CD4-positive, alpha-beta T cell treated with Interleukin-17A for 4 hours (primary cell): ENCODE results near the gene GALNT9.
"Not testable (repeated sequence)": the region's sequence is repeated elsewhere in the genome, so short reads cannot be mapped to it uniquely, and the experiment has no call there.

ENCODE experiments used
- DNase-seq: peaks from one replicate; pipeline ENCODE4 v3.0.0-alpha.2; 2020; ENCODE audit warnings: mixed read lengths

The GALNT9 gene

DNA sequence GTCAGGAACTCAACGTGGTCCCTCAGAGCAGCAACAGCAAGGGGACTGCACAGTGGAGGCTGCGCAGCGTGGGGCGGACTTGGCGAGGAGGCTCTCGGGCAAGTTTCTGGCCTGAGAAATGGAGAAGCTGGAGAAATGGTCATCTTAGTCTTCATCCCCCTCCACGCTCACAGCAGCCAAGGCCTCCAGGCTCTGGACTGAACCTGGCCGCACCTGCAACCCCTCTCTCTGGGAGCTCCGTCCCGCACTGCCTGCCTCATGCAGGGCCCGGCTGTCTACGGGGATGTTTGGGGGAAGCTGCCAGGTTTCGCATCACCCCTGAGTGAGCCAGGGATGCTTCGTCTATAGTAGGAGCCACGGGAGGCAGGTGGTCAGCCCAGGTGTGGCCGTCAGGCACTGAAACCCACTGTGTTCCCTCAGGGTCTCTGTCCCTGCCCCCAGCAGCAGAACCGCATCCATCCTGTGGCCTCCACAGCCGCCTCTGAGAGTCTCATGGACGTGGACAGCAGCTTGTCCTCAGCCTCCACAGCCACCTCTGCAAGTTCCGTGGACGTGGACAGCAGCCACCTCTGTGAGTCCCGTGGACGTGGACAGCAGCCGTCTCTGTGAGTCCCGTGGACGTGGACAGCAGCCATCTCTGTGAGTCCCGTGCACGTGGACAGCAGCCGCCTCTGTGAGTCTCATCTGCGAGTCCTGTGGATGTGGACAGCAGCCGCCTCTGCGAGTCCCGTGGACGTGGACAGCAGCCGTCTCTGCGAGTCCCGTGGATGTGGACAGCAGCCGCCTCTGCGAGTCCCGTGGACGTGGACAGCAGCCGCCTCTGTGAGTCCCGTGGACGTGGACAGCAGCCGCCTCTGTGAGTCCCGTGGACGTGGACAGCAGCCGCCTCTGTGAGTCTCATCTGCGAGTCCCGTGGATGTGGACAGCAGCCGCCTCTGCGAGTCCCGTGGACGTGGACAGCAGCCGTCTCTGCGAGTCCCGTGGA, 29.1 kb upstream of the GALNT9 start:
- DNase-seq = not testable (repeated sequence)

DNA sequence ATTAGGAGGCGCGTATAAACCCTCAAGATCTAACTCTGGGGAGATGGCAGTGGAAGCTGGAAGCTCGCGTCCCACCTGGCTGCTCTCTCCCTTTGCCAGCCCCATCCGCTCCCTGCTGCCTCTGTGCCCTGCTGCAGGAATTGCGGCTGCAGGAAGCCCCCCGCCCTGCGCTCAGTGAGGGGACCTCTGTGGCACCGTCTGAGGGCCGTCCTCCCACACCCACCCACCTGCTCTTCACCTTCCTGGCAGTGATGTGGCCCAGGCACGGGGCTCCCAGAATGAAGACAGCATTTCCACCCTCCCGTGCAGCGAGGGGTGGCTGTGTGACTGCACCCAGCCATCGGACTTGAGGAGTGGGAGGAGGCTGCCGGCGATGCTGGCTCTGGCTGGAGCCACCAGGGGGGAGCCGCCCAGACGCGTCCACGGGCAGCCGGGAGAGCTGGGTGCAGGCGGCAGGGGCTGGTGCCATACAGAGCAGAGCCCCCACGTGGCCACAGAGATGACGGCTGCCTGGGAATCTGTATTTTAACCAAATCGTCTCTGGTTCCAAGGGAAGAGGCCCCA, 28.3 kb upstream of the GALNT9 start:
- no peak for DNase-seq

DNA sequence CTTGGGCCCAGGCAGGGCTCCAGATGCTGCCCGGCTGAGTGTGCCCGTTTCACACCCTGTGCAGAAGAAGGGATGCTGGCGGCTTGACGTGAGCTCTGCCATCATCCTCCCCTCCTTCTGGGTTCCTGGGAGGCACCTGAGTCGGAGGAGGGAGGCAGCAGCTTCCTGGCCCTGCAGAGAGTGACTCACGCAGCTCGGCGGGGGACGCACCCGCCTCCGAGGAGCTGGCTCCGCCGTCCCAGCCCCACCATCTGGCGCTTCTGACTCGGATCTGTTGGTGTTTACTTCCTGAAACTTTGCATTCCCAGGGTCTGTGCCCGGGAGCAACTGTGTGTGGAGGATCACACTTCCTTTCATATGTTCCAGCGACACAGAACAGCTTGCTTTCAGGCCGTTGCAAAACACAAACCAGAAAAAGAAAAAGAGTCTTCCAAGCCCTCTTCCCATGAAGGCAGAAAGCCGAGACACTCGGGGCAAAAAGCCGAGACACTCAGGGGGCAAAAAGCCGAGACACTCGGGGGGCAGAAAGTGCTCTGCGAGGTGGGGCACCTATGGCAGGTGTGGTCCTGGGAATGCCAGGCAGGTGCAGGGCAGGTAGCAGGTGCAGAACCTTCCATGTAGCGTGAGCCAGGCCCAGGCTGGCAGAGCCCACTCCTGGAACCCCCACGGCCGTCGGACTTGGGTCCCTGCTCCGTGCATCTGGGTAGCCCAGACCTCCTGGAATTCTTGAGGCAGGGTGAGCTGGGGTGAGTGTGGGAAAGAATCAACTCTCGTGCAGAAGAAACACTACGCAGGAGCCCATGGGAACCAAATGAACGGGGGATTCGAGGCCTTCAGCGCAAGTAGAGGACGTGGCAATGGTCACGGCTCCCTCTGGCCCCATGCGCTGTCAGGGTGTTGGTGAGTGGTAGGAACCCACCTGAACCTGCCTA, 27.6 kb upstream of the GALNT9 start:
- DNase-seq = peak; percentile 8

DNA sequence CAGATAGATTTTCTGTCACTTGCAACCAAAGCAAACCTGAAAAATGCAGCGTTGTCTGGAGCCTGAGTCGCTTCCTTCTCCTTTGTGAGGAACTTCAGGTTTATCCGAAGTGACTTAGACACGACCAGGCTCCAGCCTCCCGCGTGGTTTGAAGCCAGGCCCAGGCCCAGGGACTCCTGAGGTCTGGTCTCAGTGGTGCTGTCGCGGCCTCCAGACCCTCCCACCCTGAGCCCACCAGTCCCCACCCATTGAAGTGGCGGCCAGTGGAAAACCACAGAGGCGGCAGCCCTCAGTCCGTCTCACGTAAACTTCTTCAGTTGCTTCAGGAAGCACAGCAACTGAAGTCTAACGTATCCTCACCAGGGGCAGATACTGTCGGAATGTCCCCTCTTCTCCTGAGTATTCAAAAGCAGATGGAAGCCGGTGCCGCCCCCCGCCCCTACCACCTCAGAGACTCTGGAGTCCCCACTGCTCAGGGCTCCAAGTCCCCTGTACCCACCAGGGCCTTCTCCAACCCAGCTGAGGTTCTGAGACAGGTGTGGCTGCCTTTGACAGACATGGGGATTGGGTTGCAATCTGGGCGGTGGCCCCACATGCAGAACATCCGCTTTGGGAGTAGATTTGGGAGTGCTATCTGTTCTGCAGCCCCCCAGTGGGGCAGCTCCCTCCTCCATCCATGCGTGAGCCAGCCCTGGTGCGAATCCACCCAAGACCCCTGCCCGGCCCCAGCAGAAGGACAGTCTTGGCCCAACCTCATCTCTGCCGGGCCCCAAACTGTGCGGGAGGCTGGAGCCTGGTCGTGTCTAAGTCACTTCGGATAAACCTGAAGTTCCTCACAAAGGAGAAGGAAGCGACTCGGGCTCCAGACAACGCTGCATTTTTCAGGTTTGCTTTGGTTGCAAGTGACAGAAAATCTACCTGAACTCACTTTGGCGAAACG, 26.6 kb upstream of the GALNT9 start:
- no peak for DNase-seq

DNA sequence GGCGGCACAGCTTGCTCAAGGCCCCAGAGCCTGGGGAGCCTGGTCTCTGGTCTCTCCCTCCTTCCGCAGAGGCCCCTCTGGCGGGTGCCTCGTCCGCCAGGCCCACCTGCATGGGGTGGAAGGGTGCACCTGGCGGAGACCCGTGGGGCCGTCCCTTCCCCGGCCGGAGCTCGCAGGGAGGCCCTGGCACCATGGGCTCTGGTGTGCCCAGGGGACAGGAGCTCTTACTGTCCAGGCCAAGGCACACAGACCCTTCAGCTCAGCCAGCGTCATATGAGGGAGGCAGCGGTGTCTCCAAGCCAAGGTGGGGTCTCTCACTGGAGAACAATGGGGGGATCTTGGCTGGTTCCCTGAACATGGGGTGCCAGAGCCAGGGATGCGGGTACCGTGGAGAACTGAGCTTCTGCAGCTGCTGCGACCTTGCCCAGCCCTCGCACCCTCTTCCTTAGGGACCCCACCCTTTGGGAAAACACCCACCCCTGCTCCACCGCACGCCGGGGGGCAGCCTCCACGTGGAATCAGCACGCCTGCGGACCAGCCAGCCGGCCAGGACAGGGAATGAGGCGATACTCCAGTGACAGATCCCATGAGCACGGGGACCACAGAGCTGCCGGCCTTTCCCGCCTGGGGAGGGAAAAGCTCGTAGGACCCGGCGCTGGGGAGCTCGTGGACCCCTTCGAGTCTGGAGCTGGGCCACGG, 25.7 kb upstream of the GALNT9 start:
- no peak for DNase-seq

DNA sequence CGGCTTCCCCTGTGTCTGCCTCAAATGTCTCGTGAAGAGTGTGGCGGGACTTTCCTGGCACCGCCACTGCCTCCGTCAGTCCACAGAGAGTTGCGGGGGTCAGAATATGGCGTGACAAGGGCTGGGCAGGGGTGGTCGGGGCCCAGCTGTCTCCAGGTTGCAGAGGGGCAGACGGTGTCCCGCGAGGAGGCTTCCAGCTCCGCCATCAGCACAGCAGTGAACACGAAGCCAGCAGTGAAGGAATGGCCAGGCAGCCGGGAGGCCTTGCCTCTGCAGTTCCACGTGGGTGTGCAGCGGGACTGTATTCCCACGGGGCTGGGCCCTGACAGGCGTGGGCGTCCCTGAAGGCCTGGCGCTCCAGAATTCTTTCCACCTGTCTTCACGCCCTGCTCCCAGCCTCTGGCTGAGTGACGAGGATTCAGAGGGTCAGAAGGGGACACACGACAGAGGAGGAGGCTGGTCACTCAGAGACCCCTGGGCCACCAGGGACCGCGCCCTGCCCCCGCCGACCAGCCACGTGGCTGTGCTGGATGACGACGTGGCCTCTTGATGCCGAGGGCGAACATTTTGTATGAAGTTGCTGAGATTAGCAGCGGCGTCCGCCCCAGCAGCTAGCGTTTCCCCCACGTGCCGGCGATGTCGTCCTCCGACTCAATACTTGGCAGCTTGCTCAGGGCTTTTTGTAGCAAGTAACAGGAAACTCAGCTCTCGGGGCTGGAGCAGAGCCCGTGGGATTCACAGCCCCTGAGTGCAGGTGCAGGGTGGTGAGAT, 25.0 kb upstream of the GALNT9 start:
- no peak for DNase-seq

DNA sequence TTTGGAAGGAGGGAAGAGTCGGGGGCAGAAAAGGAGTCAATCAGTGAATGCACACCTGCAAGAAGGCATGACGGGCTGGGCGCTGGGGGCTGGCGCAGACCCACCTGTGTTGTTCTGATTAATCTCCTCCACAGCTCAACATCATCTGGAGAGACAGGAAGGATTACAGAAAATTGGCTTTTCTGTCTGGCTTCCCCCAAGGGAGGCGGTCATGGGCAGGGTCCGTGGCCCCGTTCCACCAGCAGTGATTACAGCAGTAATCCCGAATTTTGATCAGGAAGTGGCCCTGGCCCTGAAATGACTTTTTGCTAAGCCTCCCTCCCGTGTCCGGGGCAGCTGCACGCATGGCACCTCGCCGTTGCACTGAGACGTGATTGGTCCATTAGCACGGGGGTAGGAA, 24.4 kb upstream of the GALNT9 start:
- no peak for DNase-seq

DNA sequence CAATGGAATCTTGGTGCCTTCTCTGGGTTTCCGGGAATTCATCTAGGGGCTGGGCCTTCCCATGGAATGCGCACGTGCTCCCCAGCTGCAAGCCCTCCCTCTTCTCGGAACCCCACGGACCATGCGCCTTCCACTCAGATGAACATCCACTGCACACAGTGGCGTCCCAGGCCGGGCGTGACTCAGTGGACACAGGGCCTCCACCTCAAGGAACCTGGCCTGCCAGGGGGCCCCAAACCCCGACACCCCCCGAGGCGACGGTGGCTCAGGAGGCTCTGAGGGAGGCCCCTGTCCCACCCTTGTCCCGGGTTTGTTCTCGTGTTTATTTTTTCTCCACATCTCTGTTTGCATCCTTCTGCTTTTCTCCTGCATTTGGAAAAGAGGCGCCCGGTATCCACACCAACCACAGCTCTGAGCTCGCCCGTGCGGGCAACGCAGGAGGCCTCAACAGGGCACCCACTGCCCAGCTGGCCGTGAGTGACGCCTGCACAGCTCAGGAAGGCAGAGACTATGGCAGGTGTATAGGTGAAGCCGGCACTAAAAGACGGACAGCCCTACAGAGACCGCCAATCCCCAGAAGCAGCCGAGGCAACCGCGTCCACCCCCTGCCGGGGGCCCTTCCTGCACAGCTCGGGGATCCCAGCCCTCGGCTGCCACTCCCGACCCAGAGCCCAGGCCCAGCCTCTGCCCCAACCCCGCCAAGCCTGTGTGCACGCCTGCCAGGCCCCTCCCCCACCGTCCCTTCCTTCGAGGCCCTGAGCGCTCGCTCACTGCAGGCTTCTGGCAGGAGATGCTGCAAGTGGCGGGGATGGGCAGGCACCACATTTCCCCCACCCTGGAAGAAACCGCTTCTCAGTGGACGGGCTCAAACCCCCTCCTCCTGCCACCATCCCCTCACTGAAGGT, 23.8 kb upstream of the GALNT9 start:
- DNase-seq = no peak

DNA sequence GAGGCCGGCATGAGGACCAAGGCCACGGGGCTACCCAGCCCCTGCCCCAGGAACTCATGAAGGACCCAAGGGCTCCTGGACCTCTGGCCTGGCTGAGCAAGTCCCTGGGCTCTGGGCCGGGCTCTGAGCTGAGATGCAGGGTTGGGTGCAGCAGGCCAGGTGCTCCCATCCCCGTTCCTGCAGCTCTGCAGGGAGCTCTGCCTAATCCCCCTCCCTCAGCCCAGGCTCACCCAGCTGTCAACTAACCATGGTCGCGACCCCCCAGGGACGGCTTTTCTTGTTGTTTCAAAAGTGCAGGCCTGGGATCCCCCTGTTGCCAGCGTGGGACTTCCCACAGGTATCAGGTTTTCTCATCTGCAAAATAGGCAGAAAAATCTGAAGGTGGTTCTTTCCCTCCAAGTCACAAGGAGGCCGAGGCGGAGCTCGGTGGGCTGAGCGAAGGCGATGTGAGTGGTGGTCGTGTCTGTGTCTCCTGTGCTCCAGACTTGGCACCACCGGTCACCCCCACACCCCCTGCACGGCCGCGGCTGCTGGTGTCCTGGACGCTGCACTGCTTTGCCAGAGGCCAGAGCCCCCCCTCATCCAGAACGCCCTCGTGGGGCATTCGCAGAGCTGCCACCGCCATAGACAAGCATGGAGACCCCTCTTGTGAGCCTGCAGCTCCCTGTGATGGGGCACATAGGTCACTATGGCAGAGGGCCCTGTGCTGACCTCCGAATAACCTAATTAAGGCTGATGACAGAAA, 22.5 kb upstream of the GALNT9 start:
- no peak for DNase-seq

DNA sequence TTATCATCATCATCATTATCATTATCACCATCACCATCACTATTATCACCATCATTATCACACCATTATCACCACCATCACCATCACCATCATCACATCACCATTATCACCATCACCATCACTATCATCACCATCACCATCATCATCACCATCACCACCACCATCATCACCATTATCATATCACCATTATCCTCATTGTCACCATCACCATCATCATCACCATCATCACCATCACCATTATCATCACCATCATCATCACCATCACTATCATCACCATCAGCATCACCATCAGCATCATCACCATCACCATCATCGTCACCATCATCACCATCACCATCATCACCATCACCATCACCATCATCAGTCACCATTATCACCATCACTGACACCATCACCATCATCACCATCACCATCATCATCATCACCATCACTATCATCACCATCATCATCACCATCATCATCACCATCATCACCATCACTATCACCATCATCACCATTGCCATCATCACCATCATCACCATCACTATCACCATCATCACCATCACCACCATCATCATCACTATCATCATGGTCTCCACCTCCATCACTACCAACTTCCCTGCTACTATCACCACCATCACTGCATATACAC, 20.2 kb upstream of the GALNT9 start:
- no peak for DNase-seq

DNA sequence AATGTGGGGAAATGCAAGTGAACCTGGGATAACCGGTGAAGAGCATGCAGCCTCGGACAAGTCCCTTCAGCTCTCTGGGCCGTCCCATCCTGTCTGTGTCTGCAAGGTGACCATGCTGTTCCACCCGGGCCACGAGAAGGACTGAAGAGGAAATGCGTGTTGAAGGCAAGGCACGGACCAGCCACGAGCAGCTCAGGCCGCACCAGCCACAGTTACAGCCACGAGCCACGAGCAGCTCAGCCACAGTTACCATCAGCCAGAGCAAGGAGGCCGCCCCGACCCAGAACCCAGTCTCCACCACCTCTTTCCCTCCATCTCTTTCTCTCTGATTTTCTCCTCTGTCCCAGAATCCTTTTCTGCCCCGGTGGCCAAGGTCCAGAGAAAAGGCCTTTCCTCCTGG, 18.8 kb upstream of the GALNT9 start:
- no peak for DNase-seq

DNA sequence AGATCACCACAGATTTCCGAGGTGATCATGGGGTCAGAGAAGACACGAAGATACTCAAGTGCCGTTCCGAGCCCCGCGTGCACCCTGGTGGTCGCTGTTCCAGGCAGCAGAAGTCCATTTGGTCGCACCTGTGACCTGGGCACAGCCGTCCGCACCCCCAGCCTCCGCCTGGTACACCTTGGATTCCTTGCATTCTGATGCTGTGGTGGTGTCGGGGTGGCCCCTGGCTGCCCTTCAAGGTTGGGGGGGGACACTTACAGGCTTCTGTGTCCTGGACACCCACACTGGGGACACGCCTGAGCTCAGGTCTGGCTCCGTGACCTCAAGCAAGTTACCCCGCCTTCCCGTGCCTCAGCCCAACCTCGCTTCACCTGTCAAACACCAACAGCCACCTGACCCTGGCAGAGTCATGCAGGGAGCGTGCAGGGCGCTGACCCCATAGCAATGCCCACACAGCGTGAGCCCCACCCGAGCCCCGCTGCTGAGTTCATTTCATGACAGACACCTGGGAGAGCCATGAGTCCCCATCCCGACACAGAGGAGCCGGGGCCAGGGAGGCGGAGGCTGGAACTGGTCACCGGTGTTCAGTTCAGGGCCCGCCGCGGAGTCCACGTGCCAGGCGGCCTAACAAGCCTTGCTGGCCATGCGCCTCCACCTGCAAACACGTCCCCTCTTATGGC, 17.9 kb upstream of the GALNT9 start:
- no peak for DNase-seq

DNA sequence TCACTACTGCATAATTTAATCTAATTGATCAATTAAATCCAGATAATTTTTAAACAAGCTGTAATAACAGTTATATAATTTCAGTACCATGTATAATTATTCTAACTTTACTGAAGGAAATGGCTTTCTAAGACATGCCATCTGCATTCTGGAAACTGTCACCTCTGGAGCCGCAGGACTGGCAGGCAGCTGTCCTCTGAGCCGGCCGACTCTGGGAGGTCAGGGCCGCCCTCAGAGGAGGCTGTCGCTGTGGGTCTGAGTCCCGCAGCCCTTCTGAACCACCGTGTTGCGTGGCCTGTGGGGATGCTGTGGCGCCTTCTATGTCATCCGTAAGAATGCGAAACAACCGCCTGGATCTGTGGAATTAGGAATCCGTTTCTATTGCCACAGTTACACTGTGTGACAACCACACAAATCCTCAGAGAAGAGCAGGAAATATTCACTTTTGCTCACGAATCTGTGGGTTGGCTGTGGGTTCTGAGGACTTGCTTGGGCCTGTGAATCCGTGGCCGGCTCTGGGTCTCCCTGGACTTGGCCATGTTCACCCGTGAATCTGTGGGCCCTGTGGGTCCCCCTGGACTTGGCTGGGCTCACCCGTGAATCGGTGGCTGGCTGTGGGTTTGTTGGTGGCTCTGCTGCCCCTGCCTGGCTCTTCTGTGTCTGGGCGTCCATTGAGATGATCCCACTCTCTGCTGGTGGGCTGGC, 17.2 kb upstream of the GALNT9 start:
- no peak for DNase-seq

DNA sequence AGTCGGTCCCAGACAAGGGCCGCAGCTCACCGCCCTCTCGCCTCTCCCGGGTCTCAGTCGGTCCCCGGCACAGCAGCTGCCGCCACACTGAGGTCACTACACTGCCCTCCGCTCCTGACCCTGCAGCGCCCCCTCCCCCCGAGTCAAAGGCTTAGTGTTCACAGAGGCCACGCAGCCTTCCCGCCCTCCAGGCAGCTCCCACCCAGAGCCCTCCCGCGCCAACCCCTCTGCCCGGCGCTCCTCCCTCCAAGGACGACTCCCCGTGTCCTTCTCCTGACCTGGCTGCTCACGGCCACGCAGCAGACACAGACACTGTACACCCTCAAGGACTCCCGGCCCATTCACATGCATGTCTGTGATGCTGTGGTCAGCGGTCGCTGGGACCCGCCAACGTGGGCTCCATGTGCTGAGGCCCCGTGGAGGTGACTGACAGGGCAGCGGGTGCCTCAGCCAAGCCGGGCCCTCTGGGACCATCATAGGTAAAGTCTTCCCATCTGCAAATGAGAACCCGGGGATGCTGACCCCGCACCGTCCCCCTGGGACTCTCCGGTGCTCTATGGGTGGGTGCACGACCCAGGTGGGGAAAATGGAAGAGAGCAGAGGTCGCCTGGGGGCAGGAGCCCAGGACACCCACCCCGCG, 16.3 kb upstream of the GALNT9 start:
- no peak for DNase-seq

DNA sequence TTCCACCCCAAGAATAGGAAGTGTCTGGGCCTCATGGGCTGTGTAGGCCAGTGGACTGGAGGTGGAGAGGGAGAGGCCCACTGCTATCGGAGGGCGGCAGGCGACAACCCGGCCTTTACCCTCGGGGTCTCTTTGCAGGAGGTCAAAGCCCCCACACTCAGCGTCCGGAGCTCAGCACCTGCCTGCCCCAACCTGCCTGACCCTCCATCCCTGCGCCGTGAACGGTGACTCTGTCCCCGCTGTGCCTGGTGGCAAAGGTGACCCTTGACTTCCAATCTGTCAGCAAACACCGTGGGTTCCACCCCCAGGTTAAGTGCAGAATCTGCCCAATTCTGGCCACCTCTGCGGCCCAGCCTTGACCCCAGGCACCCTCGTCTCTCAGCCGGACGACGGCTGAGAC, 15.7 kb upstream of the GALNT9 start:
- DNase-seq = no peak

DNA sequence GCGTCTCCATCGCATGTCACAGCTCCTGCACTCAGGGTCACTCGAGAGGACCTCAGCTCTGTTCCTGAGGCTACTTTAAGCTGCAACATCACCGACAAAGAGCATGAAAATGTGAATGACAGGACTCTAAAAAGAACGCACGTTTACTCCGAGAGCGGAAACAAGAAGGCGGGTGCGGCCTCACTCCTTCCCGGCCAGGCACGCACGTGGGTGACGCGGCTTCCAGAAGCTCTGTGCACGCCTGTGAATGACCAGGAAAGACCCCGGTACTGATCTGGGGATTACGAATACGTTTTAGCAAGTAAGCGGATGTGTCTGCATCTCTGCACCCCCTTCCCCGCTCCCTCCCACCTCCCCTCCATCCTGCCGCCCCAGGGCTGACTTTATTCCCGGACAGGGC, 15.2 kb upstream of the GALNT9 start:
- DNase-seq = no peak

DNA sequence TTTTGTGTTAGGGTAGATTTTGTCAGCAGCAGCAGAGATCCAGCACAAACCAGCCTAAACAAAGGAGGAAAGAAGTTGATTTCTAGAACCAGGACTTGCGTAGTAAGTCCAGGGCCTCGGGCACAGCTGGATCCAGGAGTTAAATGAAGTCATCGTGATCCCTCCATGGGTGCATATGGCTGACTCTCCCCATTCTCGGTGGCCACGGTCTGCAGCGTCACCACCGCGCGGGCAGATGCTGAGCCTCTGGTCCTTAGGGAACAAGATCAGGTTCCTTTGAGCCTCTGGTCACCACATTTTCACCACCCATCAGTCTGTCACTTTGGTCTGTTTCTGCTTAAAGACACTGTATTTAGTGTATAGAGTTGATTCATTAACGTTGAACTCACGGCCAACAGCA, 14.8 kb upstream of the GALNT9 start:
- DNase-seq = no peak
